HL-60 (cell line): ENCODE data around the gene CD3G.

Experiments
- CTCF ChIP-seq: IDR thresholded peaks from one replicate; pipeline ENCODE4 v1.5.1; 2011; ENCODE audit warnings: low read length, control low read depth, inconsistent platforms; ENCODE audit not compliant: insufficient read depth
- GABPA ChIP-seq: IDR thresholded peaks from 2 replicates; pipeline ENCODE4 v1.6.1; 2012; ENCODE audit warnings: low read depth
- POLR2AphosphoS5 ChIP-seq: IDR thresholded peaks from 2 replicates; pipeline ENCODE4 v1.6.1; 2012; ENCODE audit warnings: low read depth
- REST ChIP-seq: IDR thresholded peaks from 2 replicates; pipeline ENCODE4 v1.6.1; 2012; ENCODE audit warnings: low read depth; ENCODE audit not compliant: insufficient replicate concordance
- SPI1 ChIP-seq: IDR thresholded peaks from 2 replicates; pipeline ENCODE4 v1.6.1; 2012; ENCODE audit warnings: low read depth, mild to moderate bottlenecking, borderline replicate concordance

- TF ChIP-seq CTCF (no peak), POLR2AphosphoS5 (no peak), REST (no peak), GABPA (no peak), SPI1 (no peak)
These were observed 4.7 kb upstream of the CD3G start for GRCh38 chr11:118339281-118339961.
